ENCODE measurements around the gene SLC6A8.

SLC6A8 gene

DNA sequence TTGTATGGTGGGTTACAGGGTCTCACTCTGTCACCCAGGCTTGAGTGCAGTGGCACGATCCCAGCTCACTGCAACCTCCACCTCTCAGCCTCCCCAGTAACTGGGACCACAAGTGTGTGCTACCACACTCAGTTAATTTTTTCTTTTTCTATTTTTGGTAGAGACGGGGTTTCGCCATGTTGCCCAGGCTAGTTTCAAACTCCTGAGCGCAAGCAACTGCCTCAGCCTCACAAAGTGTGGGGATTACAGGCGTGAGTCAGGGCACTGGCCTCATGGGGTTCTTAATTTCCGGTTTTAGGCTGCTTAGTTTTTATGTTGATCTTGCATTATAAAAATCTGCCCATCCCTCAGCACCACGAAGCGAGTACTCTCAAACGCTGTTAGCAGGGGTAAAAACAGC, 29.7 kb downstream of the SLC6A8 start:
- Histone ChIP-seq H3K9me3 (ENCODE audit: control insufficient read depth, low read length) (no peaks in the 10 kb centered on the region), H3K79me2 (peaks cover 11% of the 10 kb centered on the region), H3K36me3 (ENCODE audit: control insufficient read depth, insufficient read depth, low read length) (no peaks in the 10 kb centered on the region), H3K27ac (no peak overlapping the region), H3K4me1 (no peaks in the 10 kb centered on the region), H3K27me3 (ENCODE audit: control insufficient read depth, insufficient read depth, low read length) (no peaks in the 10 kb centered on the region), H3K9ac (no peak overlapping the region), H3K4me2 (ENCODE audit: low read length) (no peak overlapping the region), H2AFZ (no peak overlapping the region), H3K4me3 (ENCODE audit: low read depth, low read length) (no peak overlapping the region)
- TF ChIP-seq, protein P1, sequence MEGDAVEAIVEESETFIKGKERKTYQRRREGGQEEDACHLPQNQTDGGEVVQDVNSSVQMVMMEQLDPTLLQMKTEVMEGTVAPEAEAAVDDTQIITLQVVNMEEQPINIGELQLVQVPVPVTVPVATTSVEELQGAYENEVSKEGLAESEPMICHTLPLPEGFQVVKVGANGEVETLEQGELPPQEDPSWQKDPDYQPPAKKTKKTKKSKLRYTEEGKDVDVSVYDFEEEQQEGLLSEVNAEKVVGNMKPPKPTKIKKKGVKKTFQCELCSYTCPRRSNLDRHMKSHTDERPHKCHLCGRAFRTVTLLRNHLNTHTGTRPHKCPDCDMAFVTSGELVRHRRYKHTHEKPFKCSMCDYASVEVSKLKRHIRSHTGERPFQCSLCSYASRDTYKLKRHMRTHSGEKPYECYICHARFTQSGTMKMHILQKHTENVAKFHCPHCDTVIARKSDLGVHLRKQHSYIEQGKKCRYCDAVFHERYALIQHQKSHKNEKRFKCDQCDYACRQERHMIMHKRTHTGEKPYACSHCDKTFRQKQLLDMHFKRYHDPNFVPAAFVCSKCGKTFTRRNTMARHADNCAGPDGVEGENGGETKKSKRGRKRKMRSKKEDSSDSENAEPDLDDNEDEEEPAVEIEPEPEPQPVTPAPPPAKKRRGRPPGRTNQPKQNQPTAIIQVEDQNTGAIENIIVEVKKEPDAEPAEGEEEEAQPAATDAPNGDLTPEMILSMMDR (IDR thresholded peaks at IDR 0.05) = no peak

DNA sequence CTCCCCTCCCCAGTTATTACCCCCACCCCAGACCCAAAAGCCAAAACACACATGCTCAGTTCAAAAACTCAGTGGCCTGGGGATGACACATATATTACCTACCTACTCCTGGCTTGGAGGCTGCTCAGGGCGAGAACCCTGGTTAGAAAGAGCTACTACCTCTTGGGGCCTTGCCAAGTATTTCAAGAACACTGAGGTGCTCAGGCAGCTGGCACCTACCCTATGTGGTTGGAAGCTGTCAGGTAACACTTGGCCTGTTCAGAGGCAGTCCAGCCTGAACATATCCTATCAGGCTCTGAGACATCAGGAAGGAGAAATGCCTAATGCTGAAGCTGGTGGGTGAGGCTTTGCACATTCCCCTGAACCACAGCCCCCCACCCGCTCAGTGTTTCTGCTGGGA, 31.5 kb downstream of the SLC6A8 start:
- H2AFZ ChIP-seq = no peak overlapping the region
- no peak overlapping the region for H3K27ac ChIP-seq
- no peak overlapping the region for H3K9ac ChIP-seq
- TF ChIP-seq, protein P1 (IDR thresholded peaks at IDR 0.05) = no peak
- H3K27me3 ChIP-seq (ENCODE audit: control insufficient read depth, insufficient read depth, low read length) = no peaks in the 10 kb centered on the region
- no peak overlapping the region for H3K4me3 ChIP-seq (ENCODE audit: low read depth, low read length)
- no peaks in the 10 kb centered on the region for H3K36me3 ChIP-seq (ENCODE audit: control insufficient read depth, insufficient read depth, low read length)
- peaks cover 2% of the 10 kb centered on the region for H3K4me1 ChIP-seq
- no peak overlapping the region for H3K4me2 ChIP-seq (ENCODE audit: low read length)
- no peaks in the 10 kb centered on the region for H3K9me3 ChIP-seq (ENCODE audit: control insufficient read depth, low read length)
- H3K79me2 ChIP-seq = peaks cover 11% of the 10 kb centered on the region

DNA sequence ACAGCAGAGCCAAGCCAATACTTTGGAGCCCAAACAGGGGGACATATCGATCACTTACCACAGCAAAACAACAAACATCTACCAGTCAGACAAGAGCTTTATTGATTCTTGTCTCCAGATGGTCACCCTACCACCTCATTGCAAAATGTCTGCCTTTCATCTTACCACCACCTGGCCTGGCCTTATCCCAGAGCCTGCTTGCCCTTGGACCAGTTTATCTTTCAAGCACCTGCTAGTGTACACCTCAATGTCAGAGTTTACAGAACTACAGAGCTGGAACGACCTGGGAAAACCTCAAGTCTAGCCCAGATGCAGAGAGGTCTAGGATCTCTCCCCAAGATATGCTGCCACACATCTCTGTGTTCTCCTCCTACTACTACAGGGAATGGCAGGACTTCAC, 32.0 kb downstream of the SLC6A8 start:
- H3K27ac ChIP-seq = no peak overlapping the region
- H3K36me3 ChIP-seq (ENCODE audit: control insufficient read depth, insufficient read depth, low read length) = no peaks in the 10 kb centered on the region
- no peak overlapping the region for H3K4me2 ChIP-seq (ENCODE audit: low read length)
- H3K4me3 ChIP-seq (ENCODE audit: low read depth, low read length) = no peak overlapping the region
- no peaks in the 10 kb centered on the region for H3K9me3 ChIP-seq (ENCODE audit: control insufficient read depth, low read length)
- no peak overlapping the region for H2AFZ ChIP-seq
- H3K27me3 ChIP-seq (ENCODE audit: control insufficient read depth, insufficient read depth, low read length) = no peaks in the 10 kb centered on the region
- TF ChIP-seq, protein P1 (IDR thresholded peaks at IDR 0.05) = no peak
- peaks cover 11% of the 10 kb centered on the region for H3K79me2 ChIP-seq
- H3K4me1 ChIP-seq = peaks cover 2% of the 10 kb centered on the region
- H3K9ac ChIP-seq = no peak overlapping the region

DNA sequence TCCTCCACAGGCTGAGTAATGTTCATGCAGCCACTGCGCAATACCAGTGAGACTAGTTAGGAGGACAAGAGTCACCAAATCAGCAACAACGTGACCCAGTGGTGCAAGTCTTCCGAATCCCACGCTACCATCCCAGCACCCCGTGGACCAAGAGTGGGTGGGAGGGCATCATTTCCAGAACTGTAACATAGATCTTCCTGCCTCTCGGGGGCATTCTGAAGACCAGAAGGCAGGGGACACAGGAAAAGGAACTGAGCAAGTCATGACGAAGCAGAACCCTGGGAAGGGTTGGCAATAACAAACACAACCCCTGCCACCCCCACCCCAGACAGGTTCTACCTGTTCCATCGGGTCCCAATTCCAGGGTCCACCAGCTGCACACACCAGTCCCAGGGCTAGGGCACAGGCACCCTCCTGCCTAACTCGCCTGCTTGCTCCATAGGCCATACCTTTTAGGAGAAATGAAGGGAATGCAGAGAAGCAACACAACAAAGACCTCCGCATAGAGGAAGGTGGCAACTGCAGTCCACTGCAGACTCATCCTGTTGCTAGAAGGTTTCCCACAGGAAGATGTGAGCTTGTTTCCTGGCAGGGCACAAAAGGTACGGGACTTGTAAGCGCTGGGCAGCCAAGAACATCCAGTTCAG, 35.1 kb downstream of the SLC6A8 start:
- peak overlapping the region; percentile 66 for H3K27ac ChIP-seq
- H3K9ac ChIP-seq = no peak overlapping the region
- H3K36me3 ChIP-seq (ENCODE audit: control insufficient read depth, insufficient read depth, low read length) = no peaks in the 10 kb centered on the region
- TF ChIP-seq, protein P1 (IDR thresholded peaks at IDR 0.05) = no peak
- peaks cover 10% of the 10 kb centered on the region for H3K4me1 ChIP-seq
- H3K9me3 ChIP-seq (ENCODE audit: control insufficient read depth, low read length) = no peaks in the 10 kb centered on the region
- H2AFZ ChIP-seq = no peak overlapping the region
- H3K79me2 ChIP-seq = peaks cover 11% of the 10 kb centered on the region
- H3K4me2 ChIP-seq (ENCODE audit: low read length) = peak overlapping the region; percentile 82
- peak overlapping the region; percentile 69 for H3K4me3 ChIP-seq (ENCODE audit: low read depth, low read length)
- H3K27me3 ChIP-seq (ENCODE audit: control insufficient read depth, insufficient read depth, low read length) = no peaks in the 10 kb centered on the region
